ENCODE data around the gene SNX9.
"Not testable (repeated sequence)": the region's sequence is repeated elsewhere in the genome, so short reads cannot be mapped to it uniquely, and the experiment has no call there.

Gene SNX9

DNA sequence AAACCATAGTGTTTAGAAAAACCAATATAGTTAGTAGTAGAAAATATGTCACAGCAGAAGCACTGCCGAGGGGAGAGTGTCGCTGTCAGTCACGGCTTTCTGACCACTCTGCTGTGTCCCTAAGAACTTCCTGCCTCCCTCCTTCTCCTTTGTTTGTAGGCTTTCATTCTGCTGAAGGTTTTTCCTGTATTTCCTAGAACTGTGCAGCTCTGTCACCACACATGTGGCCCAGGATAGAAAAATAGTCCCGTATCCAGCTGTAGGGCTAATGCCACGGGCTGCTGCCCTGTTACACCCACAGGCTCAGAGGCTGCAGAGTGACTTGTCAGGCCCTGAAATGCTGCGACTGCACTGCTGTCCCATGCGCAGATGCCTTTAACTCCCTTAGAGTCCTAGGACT, 106.0 kb downstream of the SNX9 start:
- DNase-seq, result no peak

GRCh38 chr6:157929765-157930319, 106.8 kb downstream of the SNX9 start:
- DNase-seq, result no peak

DNA sequence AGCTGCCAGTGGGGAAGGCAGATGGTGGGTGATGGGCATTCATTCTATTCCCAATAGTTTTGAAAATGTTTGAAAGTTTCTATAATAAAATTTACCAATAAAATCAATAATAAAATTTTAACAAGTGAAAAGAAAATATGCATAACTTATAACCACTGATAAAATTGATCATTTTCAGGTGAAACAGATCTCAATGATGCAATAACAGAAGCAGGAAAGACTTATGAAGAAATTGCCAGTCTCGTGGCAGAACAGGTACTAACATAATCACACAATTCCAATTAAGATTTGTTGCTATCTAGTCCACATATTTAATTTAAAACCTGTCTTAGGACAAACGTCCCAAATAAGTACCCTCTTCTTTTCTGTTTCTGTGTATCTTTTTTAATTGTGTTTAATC, 112.7 kb downstream of the SNX9 start:
- no peak for DNase-seq

DNA sequence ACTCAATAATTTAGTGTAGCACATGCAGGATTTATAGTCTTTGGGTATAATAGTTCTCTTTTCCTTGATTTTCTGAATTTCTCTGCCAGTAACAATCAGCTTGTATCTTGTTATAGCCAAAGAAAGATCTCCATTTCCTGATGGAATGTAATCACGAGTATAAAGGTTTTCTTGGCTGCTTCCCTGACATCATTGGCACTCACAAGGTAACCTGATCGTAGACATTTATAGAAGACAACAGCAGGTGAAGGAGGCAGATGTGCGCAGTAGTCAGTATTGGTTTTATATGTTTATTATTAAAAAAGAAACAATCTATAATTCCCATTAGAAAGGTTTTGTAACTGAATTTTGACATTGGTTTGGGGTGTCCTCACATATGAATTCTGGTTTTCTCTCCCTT, 114.3 kb downstream of the SNX9 start:
- DNase-seq, result no peak

DNA sequence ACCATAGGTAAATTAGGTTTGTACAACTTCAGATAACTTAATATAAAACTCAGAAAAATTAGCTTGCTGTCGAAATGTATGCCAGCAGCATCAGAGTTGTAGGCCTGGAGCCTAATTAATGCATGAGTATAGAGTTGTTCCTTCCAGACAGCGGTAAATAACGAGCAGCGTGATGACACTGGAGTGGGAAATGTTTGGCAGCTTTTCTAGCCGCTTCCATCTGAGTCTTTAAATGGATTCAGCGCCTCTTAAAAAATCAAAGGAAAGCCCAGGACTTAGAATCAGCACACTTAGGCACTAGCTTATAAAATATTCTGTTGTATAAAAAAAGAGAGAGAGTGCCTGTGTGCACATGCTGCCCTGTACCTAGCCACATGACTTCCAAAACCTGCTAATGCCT, 114.9 kb downstream of the SNX9 start:
- DNase-seq, result no peak

DNA sequence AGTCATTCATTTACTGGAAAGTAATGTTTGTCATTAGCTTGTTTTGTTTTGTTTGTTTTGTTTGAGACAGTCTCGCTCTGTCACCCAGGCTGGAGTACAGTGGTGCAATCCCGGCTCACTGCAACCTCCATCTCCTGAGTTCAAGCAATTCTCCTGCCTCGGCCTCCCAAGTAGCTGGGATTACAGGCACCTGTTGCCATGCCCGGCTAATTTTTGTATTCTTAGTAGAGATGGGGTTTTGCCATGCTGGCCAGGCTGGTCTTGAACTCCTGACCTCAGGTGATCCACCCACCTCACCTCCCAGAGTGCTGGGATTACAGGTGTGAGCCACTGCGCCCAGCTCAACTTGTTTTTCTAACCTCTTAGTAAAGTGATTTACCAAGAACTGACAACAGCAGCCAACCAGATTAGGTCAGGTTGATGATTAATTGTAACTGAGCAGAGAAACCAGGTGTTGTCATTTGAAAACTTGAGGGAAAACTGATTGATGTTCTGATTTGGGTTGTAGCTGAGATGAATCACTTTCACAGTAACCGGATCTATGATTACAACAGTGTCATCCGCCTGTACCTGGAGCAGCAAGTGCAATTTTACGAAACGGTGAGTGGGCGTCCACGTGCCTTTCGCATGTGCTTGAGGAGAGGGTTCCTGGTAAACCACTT, 117.5 kb downstream of the SNX9 start:
- not testable (repeated sequence) for DNase-seq

- DNase-seq, result no peak
These were observed 118.2 kb downstream of the SNX9 start for GRCh38 chr6:157941101-157941863.

GRCh38 chr6:157942351-157942750, 119.3 kb downstream of the SNX9 start:
- DNase-seq, result no peak

DNA sequence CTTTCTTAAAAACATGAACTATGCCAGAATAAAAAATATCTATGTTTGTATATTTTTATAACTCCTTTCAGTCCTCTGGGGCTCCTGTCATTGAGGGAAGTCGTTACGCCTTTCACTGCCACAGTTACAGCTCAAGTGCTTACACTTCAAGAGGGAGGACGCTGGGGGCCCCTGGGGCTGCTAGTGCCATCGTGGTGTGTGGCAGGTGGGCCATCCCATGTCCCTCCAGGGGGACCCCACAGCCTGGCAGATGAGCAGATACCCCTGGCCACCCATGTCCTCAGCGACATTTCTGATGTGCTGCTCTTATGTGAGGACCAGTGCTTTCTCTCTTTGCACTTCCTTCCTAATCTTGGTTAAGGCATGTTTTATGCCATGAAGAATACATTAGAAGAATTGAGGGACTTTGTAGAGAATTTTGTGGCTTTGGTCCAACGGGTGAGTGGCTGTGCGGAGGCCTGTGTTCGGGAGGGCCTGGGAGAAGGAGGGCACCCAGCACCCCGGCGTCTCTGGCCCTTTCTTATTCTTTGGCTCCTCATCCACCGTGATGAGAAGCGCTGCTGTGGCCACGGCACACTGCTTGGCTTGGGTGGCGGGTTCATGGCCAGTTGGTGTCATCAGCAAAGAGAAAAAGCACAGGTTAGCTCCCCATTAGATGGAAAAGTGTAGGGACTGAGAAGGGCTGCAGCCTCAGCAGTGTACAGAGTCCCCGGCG, 120.4 kb downstream of the SNX9 start:
- no peak for DNase-seq

DNA sequence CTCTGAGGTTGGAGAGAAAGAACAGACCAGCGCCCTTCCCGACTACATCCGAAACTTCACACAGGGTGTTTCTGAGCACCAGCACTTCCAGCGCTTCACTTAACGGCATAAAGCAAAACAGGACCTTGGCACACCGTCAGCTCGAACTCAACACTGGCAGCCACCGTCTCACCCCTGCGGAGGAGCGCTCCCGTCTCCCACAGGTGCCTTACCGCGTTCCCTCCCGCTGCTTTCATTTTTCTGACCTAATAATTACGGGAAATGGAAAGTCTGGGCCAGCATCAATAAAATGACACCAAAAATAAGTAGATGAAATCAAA, 120.9 kb downstream of the SNX9 start:
- no peak for DNase-seq

DNA sequence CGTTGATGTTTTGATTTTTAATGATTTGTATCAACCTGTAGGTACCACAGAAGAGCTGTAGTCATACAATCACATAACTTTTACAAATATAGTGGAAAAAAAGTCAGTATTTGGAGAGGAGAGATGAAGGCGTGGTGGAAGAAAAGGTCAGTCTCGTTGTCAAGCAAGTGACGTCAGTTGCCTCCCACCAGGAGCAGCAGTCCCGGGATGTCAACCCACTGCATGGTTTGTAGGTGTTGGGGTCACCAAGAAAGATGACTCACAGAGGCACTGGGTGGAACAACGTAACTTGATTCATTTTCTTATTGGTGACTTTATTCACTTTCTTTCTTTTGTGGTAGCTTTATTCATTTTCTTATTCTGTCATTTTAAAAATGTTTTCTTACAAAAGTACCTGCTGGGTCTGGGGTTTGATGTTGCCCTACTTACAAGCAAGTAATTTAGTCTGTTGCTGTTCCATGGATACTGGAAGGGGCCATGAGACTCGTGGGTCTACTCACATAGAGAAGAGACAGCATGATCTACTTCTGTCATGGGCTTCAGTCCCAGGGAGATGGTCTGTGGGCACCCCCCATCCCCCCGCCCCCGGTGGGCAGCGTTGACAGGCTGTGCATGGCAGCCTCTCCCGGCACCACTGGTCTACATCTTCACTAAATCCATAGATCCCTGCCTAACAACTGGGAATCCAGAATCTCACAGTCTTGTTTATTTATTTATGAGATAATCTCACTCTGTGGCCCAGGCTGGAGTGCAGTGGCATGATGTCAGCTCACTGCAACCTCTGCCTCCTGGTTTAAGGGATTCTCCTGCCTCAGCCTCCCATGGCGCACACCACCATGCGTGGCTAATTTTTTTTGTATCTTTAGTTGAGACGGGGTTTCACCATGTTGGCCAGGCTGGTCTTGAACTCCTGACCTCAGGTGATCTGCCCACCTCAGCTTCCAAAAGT, 122.2 kb downstream of the SNX9 start:
- peak; percentile 67 for DNase-seq

DNA sequence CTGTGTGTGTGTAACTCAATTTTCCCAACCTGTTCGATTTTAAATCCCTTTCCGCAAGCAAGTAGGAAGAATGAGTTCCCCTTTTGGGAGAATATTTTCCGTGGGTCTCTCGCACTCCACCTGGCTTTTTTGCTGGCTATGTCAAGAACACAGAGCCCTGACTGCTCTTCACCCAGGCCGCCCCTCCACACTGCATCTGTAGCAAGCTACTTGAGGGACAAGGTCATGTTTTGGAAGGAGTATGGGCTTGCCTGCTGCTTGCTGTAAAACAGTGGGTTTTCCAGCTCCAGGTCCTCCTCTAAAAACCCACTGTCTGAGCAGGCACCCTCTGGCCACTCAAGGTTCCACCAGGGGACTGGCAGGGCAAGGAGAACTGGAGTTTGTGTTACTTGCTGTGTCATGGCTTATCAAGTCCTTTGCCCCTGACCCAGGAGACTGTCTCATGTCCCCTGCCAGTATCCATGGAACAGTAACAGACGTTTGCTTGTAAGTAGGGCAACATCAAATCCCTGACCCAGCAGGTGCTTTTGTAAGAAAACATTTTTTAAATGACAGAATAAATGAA, 123.1 kb downstream of the SNX9 start:
- DNase-seq, result no peak

- no peak for DNase-seq
These were observed 124.0 kb downstream of the SNX9 start for GRCh38 chr6:157946865-157947532.

- not testable (repeated sequence) for DNase-seq
These were observed 127.9 kb downstream of the SNX9 start for GRCh38 chr6:157950899-157951298.

DNA sequence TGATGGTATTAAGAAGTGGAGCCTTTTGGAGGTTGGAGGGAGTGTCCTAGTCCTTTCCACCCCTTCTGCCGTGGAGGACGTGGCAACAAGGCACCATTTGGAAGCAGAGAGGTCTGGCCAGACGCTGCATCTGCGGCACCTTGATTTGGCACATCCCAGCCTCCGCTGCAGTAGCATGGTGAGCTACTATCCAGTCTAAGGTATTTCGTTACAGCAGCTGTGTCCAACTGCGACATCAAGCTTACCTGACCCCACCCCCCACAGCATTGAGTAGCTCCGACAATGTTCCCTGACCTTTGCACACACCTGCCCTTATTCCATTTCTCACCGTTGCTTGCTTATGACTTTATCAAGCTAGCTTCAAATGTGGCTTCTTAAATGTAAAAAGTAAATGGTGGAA, 128.8 kb downstream of the SNX9 start:
- DNase-seq, result no peak

- no peak for DNase-seq
These were observed 129.9 kb downstream of the SNX9 start for GRCh38 chr6:157952861-157953351.

- no peak for DNase-seq
These were observed 130.6 kb downstream of the SNX9 start for GRCh38 chr6:157953580-157954091.

DNA sequence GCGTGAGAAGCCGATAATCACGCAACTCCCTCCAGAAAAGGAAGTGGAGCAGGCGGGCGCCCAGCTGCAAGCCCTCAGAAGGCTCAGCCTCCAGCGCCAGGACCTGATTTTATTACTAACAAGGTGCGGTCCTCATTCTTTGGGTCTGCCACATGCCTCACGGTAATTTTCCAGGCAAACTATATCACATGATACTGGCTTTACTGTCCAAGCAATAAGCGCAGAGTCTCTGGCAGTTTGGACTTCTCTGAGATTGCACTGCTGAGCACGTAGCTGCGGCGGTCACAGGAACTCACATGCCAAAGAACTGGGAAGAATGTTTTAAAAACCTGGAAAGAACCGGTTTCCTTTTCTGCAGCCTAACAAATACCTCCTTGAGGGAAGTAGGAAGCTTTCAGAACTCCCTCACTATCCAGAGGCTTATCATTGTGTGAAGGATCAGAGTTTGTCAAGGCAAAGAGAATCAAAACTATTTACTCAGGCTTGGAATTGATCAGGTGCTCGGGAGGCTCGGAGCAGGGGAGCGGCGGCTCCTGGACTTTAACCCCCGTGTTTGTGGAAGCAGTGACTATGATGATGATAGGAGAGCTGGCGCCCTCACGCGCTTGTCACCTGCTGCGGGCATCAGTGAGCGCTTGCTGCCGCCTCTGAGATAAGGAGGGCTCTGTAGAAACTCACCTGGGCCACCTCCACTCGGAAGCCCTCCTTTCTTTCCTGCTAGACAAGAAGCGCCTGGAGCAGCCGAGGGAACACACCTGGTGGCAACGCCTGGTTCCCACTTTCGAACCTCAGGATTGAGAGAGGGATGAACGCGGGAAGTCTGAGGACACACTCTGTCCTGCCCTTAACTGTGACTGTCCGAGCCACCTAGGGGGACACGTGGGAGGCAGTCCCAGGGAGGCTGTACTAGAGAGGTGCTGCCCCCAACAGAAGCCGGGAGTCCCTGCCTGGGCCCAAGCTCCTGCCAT, 131.4 kb downstream of the SNX9 start:
- no peak for DNase-seq

GRCh38 chr6:157955675-157956074, 132.6 kb downstream of the SNX9 start:
- no peak for DNase-seq

DNA sequence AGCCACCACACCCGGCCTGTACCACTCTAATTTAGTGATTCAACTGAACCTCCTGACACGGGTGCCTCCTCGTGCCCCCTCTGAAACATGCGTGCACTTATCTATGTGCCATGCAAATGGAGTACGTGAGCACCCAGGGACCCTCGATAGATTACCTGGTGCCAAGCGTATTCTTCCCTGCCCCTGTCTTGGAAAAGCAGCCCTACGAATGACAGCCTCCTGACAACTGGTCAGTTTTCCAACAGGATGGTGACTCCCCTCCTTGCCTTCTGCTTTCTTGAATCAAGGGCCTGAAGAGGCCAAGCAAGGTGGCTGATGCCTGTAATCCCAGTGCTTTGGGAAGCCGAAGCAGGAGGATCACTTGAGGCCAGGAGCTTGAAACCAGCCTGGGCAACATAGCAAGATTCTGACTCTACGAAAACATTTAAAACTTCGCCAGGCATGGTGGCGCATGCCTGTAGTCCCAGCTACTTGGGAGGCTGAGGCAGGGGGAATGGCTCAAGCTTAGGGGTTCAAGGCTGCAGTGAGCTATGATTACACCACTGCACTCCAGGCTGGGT, 133.2 kb downstream of the SNX9 start:
- no peak for DNase-seq

Data from activated CD8-positive, alpha-beta memory T cell treated with anti-CD3 and anti-CD28 coated beads, Interleukin-2, amount 50 U/mL, for 4 hours (primary cell).